OCI-LY3 (cell line): Measurements from ENCODE around the gene ZNF423.

Experiments used
- H2AFZ ChIP-seq: fragments of 200-600, 300-600 bp; shearing (Covaris generic); 2 replicates; pipeline ENCODE4 v1.6.0; 2014; ENCODE audit warnings: antibody characterized with exemption, low read depth, low read length
- H3K27ac ChIP-seq: fragments of 200-600, 300-600 bp; sonication (generic); 2 replicates; pipeline ENCODE4 v1.5.1; 2014; ENCODE audit warnings: mild to moderate bottlenecking, low read length, moderate library complexity, mixed read lengths
- H3K27me3 ChIP-seq: fragments of 200-600, 300-600 bp; sonication (generic); 2 replicates; pipeline ENCODE4 v1.6.1; 2014; ENCODE audit warnings: low read depth, low read length, mixed read lengths
- H3K36me3 ChIP-seq: fragments of 200-600, 300-600 bp; sonication (generic); replicated peaks from 2 replicates; pipeline ENCODE3; 2014; ENCODE audit warnings: low read depth, low read length, mixed read lengths
- H3K4me1 ChIP-seq: fragments of 300-600, 200-600 bp; sonication (generic); 2 replicates; pipeline ENCODE4 v1.6.1; 2014; ENCODE audit warnings: low read length, mixed read lengths
- H3K4me2 ChIP-seq: fragments of 200-600, 300-600 bp; sonication (generic); 2 replicates; pipeline ENCODE4 v1.6.1; 2014; ENCODE audit warnings: low read length, mixed read lengths
- H3K4me3 ChIP-seq: fragments of 300-600, 200-600 bp; sonication (generic); 2 replicates; pipeline ENCODE4 v1.5.1; 2014; ENCODE audit warnings: antibody characterized with exemption, mild to moderate bottlenecking, low read length, moderate library complexity
- H3K79me2 ChIP-seq: fragments of 300-600, 200-600 bp; shearing (Covaris generic); 2 replicates; pipeline ENCODE4 v1.6.1; 2014; ENCODE audit warnings: mild to moderate bottlenecking, low read length, mixed read lengths
- H3K9ac ChIP-seq: fragments of 300-600, 200-600 bp; shearing (Covaris generic); 2 replicates; pipeline ENCODE4 v1.6.0; 2014; ENCODE audit warnings: mild to moderate bottlenecking, low read length, moderate library complexity
- H3K9me3 ChIP-seq: fragments of 200-600, 300-600 bp; shearing (Covaris generic); 2 replicates; pipeline ENCODE4 v1.6.1; 2014; ENCODE audit warnings: low read length, mixed read lengths; ENCODE audit not compliant: insufficient read depth
- H4K20me1 ChIP-seq: fragments of 200-600, 300-600 bp; sonication (generic); 2 replicates; pipeline ENCODE4 v1.6.1; 2016; ENCODE audit warnings: low read length, mixed read lengths; ENCODE audit not compliant: insufficient read depth
- EZH2phosphoT487 ChIP-seq: fragments of 200-600 bp; shearing (Covaris generic); IDR thresholded peaks from 2 replicates; pipeline ENCODE4 v1.6.1; 2018; ENCODE audit warnings: antibody characterized with exemption, mixed run types, low read depth
- TF ChIP-seq, protein P1 (sequence below): fragments of 200-600, 300-600 bp; sonication (generic); IDR thresholded peaks from 2 replicates; pipeline ENCODE4 v1.5.1; 2014; ENCODE audit warnings: antibody characterized with exemption, low read length, low read depth

Gene ZNF423

DNA sequence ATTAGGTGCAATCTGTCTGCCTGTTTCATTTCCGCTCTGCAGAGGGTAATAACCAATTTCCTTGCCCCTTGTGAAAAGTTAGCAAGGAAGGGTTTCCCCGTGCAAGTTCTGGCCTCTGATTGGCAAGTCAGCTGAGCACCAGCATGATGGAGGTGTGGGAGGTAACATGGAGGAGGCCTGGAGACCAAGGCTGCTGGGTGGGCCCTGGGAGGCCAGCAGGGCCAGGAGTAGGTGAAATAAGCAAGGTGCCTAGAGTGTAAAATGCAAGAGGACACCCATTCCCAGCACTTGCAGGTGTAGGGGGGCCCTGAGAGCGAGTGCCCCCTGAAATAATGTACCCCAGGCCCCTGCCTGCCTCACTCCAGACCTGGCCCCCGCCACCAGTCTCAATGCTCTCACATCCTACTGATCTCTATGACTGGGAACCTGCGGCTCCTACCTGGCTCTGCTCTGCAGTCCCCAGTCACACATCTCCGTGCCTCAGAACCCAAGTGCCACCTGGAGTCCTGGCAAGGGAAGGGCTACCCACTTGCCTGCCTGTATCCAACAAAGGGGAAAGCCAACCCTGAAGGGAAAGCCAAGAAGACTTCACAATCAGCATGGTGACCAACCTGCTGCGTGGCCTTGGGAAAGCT is 366.1 kb downstream of the ZNF423 start:
- Histone ChIP-seq H3K4me1 (peaks cover 5% of the 10 kb centered on the region; the same call in 1 of the 2 replicates), H2AFZ (no peak overlapping the region), H3K4me3 (no peak overlapping the region), H3K27me3 (no peaks in the 10 kb centered on the region; the same call in 1 of the 2 replicates), H3K36me3 (no peaks in the 10 kb centered on the region), H3K9me3 (no peaks in the 10 kb centered on the region), H3K9ac (no peak overlapping the region), H3K79me2 (no peaks in the 10 kb centered on the region), H4K20me1 (no peaks in the 10 kb centered on the region), H3K27ac (no peak overlapping the region), H3K4me2 (0 out of 2 replicates have a peak overlapping the region, but pooled peaks have one; percentile 9)
- TF ChIP-seq, protein P1, sequence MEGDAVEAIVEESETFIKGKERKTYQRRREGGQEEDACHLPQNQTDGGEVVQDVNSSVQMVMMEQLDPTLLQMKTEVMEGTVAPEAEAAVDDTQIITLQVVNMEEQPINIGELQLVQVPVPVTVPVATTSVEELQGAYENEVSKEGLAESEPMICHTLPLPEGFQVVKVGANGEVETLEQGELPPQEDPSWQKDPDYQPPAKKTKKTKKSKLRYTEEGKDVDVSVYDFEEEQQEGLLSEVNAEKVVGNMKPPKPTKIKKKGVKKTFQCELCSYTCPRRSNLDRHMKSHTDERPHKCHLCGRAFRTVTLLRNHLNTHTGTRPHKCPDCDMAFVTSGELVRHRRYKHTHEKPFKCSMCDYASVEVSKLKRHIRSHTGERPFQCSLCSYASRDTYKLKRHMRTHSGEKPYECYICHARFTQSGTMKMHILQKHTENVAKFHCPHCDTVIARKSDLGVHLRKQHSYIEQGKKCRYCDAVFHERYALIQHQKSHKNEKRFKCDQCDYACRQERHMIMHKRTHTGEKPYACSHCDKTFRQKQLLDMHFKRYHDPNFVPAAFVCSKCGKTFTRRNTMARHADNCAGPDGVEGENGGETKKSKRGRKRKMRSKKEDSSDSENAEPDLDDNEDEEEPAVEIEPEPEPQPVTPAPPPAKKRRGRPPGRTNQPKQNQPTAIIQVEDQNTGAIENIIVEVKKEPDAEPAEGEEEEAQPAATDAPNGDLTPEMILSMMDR, result no peak
- no peak for TF ChIP-seq EZH2phosphoT487

DNA sequence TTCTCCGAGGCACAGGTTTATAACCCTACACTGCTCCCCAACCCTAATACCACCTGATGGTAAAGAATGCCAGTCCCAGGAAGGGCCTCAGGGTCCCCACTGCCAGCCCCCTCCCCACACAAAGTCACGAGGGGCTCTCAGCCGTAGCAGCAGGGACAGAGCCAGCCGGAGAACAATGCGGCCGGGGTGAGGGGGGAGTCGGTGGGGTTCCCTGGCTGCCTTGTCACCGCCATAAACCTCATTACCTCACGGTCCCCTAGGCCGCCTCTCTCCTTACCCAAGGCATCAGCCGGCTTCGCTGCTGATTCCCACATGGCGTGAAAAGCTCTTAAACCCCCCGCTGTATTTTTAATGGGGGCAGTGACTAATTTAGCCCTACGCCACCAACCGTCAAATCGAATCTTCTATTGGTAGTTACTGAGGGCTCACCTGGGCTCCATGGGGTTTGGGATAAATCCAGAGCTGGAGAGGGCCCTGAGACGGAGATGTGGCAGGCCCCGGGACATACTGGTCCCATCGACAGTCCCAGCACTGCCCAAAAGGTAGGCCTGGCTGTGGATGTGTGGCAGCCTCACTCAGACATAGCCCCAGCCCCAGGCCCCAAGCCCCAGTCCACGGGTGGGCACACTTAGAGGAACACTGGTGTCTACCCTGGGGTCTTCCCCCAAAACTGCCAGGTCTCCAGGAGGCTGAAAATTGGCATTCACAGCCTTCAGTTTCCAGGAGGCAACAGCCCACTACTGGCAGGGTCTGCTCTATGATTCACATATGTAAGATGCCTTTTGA is 367.0 kb downstream of the ZNF423 start:
- 0 out of 2 replicates have a peak overlapping the region, but pooled peaks have one; percentile 9 for H3K4me2 ChIP-seq
- H2AFZ ChIP-seq, result no peak overlapping the region
- peaks cover 5% of the 10 kb centered on the region; the same call in 1 of the 2 replicates for H3K4me1 ChIP-seq
- H3K4me3 ChIP-seq, result no peak overlapping the region
- H3K27ac ChIP-seq, result no peak overlapping the region
- H4K20me1 ChIP-seq, result no peaks in the 10 kb centered on the region
- no peaks in the 10 kb centered on the region; the same call in 1 of the 2 replicates for H3K27me3 ChIP-seq
- H3K9ac ChIP-seq, result no peak overlapping the region
- no peak for TF ChIP-seq EZH2phosphoT487
- TF ChIP-seq, protein P1, result no peak
- no peaks in the 10 kb centered on the region for H3K79me2 ChIP-seq
- H3K36me3 ChIP-seq, result no peaks in the 10 kb centered on the region
- no peaks in the 10 kb centered on the region for H3K9me3 ChIP-seq

DNA sequence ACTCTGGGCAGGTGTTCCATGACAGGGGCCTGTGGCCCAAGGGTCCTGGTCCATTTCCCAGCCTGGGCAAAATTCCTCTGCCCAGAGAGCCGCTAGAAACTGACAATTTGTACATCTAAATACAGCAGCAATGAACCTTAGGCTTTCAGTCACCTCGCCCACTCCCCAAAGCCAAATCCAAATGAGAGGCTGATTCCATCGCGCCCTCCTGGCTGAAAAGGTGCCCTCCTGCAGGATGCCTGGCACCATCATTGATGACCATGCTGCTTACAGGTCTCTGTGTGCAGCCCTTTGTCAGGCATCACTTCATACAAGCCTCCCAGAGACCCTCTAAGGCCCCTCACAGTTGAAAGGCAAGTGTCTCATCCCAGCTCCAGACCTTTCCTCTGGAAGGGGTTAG is 367.6 kb downstream of the ZNF423 start:
- Histone ChIP-seq H3K4me1 (peaks cover 5% of the 10 kb centered on the region; the same call in 1 of the 2 replicates), H3K79me2 (no peaks in the 10 kb centered on the region), H4K20me1 (no peaks in the 10 kb centered on the region), H3K4me2 (no peak overlapping the region), H3K36me3 (no peaks in the 10 kb centered on the region), H2AFZ (no peak overlapping the region), H3K4me3 (no peak overlapping the region), H3K27ac (no peak overlapping the region), H3K9me3 (no peaks in the 10 kb centered on the region), H3K9ac (no peak overlapping the region), H3K27me3 (no peaks in the 10 kb centered on the region; the same call in 1 of the 2 replicates)
- TF ChIP-seq, protein P1, result no peak
- no peak for TF ChIP-seq EZH2phosphoT487

DNA sequence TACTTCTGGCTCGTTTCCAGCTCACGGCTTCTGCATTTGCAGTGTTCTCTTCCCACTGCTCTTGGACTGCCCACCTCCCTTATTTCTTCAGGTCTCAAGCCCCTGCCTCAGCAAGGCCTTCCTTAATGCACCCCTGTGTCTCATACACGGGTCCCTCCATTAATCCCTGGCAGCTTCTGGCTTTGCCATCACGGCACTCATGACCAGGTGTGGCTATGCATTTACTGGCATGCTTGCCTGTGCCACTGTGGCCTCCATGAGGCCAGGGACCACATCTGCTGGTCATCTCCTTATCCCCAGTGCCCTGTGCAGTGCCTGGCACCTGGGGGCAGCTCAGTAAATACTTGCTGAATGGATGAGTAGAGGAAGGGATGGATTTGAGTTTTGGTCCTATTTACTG is 368.2 kb downstream of the ZNF423 start:
- Histone ChIP-seq H2AFZ (no peak overlapping the region), H3K79me2 (no peaks in the 10 kb centered on the region), H3K27me3 (no peaks in the 10 kb centered on the region; the same call in 1 of the 2 replicates), H4K20me1 (no peaks in the 10 kb centered on the region), H3K9me3 (no peaks in the 10 kb centered on the region), H3K4me3 (no peak overlapping the region), H3K9ac (no peak overlapping the region), H3K36me3 (no peaks in the 10 kb centered on the region), H3K4me2 (no peak overlapping the region), H3K4me1 (peaks cover 5% of the 10 kb centered on the region; the same call in 1 of the 2 replicates), H3K27ac (no peak overlapping the region)
- TF ChIP-seq, protein P1, result no peak
- TF ChIP-seq EZH2phosphoT487, result no peak
